Retina (tissue), 1 donor: ENCODE measurements around the gene LRRC4C.
"Not testable (repeated sequence)": the region's sequence is repeated elsewhere in the genome, so short reads cannot be mapped to it uniquely, and the experiment has no call there.

Source experiments
- DNase-seq: peaks from one replicate; pipeline ENCODE4 v3.0.0-alpha.2; 2016

Gene LRRC4C

DNA sequence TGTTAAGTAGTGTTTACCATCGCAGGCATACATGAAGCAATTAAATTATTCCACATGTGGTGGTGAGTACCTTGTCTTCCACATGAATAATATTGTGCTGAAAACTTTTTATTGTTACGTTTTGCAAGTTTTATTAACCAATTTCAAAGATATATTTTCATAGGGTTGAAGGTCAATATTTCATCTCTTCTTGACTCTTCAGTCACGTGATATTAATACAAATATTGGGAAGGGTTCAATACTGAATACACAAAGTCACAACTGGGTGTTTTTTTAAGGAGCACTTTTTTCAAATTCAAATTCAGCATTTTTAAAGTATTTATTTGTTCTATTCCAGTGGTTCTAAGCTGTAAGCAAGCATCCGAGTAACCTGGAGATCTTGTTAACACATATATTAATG lies 348.9 kb downstream of the LRRC4C start:
- no peak for DNase-seq

- DNase-seq = no peak
Observed at GRCh38 chr11:41102471-41102870, 357.0 kb downstream of the LRRC4C start.

DNA sequence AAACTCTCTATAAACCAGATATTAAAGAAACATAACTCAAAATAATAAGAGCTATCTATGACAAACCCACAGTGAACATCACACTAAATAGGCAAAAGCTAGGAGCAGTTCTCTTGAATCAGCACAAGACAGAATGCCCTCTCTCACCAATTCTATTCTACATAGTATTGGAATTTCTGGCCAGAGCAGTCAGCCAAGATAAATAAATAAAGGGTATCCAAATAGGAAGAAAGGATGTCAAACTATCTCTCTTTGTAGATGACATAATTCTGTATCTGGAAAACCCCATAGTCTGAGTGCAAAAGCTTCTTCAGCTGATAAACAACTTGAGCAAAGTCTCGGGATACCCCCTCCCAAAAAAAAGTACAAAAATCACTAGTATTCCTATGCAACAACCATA lies 359.8 kb downstream of the LRRC4C start:
- no peak for DNase-seq

DNA sequence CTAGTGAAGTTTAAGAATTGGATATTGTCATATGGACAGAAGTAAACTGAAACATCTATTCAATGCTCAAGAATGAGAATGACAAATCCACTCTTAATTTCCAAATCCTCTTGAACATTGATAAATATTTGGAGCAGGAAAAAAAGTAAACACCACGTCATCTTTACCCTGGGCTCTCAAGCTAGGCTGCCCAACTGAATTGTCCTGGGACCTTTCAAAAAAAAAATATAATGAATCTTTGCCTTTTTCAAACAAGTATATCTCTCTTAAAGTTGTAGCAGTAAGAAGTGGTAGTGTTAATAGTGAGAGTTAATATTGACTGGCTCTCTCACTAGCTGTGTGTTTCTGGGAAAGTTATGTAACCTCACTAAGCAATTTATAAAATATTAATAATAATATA lies 374.3 kb downstream of the LRRC4C start:
- DNase-seq = no peak

GRCh38 chr11:41081756-41082285 lies 377.6 kb downstream of the LRRC4C start:
- peak; percentile 35 for DNase-seq

DNA sequence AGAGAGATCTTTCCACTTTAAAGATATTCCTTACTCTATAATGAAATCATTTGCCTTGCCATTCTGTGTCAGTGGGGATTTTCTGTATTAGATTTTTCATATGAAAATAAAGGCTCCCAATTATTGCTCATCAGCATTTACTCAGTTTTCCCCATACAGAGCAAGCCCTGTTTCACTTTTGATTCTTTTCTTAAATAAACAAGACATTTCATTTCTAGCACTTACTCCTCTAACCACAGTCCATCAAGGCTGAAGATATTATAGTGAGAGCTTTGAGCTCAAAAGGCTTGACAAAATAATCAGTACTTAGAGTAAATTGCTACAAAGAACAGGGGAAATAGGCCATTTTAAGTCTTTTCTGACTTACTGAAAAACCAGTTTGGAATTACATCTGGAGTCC lies 385.1 kb downstream of the LRRC4C start:
- no peak for DNase-seq

GRCh38 chr11:41065432-41065831 lies 394.0 kb downstream of the LRRC4C start:
- DNase-seq = no peak

GRCh38 chr11:41058138-41058537 lies 401.3 kb downstream of the LRRC4C start:
- DNase-seq = no peak

- peak; percentile 9 for DNase-seq
Observed at GRCh38 chr11:41056892-41057569, 402.4 kb downstream of the LRRC4C start.

DNA sequence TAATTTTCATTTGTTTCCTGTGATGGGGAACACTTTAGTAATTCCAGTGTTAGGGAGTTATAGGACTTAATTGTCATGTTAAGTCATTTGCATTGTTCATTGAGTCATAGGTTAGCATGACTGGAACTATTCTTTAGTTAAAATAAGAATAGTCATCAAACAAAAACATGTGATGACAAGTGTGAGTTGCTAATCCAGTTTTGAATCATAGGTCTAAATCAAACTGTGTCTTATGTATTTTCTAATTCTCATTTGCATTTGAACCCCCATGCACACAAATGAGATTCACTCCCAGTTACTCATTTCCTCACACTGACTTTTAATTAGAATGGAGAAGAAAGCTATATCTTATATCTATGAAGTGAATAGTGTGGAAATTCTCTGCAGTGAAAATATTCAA lies 405.6 kb downstream of the LRRC4C start:
- no peak for DNase-seq

DNA sequence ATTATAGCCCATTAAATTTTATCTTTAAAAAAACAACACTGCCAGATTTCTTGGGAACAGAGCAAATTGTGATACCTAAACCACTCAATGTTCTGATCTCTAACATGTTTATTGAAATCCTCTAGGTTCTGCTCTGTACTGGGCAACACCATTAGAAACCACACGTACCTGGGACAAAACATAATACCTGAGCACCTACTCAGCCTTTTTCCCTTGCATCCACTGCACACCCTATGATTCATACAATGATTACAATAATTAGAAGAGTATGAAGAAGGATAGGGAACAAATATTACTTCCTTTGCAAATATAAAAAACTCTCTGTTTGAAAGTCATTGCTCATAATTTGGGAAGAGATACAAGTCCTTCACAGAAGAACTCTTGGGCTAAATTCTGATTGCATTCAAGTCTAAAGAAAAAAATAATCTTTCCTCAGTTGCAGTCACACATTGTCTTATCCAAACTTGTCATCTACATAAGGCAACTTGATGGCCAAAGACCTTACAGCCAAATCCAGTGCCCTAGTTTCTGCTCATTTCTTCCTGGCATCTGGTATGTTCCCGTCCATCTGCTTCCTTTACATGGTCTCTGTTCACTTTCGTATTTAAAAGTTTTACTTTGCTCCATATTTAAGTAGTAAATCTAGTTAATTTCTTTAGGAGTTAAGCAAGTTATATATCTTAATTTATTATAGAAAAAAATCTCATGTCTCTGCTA lies 407.4 kb downstream of the LRRC4C start:
- DNase-seq = no peak

GRCh38 chr11:41050791-41051190 lies 408.7 kb downstream of the LRRC4C start:
- DNase-seq = no peak

DNA sequence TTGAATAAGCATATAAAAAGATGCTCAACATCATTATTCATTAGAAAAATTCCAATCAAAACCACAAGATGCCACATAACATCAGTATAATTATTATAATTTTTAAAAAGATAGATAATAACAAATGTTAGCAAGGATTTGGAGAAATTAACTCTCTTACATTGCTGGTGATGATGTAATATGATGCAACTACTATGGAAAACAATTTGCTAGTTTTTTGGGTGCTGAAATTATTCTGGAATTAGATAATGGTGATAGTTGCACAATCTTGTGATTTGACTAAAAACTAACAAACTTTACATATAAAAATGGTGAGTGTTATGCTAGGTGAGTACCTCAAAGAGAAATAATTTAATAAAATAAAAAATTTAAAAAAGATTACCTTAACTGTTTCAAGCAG lies 412.2 kb downstream of the LRRC4C start:
- no peak for DNase-seq

DNA sequence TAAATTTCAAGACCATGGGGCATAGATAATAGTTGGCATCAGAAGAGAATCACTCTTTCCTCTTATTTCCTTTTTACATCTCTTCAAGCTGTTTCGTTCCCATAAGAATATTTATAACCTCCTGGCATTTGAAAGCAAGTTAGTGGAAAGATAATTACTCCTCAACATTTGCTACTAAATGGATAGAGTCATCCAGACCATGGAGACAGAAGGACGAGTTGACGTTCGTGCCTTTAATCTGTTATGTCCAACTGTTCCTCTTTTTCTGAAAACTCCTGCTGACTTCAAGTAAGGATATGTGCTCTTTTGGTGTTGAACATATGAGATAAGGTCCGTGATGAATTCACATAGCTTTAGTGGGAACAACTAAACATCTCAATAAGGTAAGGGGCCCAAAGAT lies 414.2 kb downstream of the LRRC4C start:
- no peak for DNase-seq

DNA sequence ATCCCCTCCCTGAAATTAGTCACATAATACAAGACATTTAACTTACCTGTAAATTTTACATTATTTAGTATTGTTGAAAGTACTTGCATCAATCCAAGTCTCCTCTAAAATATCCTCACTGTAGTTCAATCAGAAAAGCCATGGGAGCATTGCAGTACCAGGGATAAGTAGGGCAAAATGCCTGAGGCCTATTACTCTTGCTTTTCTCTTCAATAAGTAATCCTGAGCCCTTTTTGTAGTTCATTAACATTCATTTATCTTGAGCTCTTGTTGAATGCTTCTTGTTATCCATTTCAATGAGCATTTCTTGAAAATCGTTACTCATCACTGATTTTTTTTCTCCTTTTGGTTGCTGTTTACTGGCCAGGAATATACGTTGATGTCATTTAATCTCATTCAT lies 414.7 kb downstream of the LRRC4C start:
- no peak for DNase-seq

DNA sequence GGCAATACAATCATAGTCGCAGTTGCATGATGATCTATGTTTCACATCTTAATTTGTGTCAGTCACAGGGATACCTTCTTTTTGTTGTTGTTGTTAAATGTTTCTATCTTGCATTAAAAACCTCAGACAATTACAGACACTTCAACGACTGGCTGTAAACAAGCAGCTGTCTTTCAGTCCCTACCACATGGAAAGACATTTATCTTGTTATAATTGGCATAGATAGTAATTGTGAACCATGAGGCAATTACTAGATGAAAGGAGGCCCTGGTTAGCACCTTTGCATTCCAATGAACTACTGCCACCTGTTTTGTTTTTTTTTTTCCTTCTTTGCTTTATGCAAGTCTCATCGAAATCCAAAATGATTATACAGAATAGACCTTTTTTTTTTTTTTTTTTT lies 416.8 kb downstream of the LRRC4C start:
- DNase-seq = no peak

DNA sequence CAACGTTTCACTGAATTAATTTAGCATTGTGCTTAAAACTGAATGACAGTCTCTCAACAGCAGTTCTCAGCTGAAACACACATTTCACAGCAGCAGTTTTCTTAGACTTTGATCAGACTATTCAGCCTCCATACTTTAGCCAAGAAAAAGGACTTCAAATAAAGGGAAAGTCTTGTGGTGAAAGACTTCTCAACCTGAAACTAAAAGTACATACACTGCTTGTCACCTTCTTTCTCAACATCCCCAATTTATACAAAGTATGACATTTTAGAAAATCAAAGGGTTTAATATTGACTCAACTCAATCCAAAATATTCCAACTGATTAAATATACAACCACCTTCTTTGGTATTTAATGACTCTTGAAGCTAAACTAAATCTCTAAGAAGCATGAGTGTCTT lies 419.0 kb downstream of the LRRC4C start:
- no peak for DNase-seq

DNA sequence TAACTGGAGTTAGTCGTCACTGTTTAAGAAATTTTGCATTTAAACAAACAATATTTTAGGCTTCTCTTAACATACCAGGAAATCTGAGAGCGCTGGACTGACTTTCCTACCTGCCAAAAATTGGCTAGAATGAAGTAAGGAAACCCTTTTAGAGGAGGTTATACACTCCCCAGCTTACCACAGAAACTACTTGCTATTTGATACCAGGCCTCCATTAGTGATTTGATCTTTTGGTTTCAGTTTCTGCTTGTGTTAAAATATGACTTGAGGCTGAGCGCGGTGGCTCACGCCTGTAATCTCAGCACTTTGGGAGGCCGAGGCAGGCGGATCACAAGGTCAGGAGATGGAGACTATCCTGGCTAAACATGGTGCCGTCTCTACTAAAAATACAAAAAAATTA lies 419.9 kb downstream of the LRRC4C start:
- no peak for DNase-seq

GRCh38 chr11:41031551-41032060 lies 427.8 kb downstream of the LRRC4C start:
- no peak for DNase-seq

DNA sequence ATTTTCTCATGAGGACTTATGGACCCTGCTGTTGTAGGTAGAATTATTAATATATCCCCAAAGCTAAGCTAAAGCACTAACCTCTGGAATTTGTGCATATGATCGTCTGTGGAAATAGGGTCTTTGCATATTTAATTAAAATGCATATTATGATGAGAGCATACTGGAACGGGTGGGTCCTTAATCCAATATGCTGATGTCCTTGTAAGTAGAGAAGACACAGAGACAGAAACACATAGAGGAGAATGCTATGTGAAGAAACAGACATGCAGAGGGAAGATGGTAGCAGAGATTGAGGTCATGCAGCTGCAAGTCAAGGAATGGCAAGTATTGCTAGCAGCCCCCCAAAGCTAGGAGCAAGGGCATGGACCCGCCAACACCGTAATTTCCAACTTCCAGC lies 439.2 kb downstream of the LRRC4C start:
- no peak for DNase-seq

DNA sequence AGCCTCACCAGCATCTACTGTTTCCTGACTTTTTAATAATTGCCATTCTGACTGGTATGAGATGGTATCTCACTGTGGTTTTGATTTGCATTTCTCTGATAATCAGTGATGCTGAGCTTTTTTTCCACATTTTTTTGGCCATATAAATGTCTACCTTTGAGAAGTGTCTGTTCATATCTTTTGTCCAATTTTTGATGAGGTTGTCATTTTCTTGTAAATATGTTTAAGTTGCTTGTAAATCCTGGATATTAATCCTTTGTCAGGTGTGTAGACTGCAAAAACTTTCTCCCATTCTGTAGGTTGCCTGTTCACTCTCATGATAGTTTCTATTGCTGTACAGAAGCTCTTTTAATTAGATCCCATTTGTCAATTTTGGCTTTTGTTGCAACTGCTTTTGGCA lies 439.8 kb downstream of the LRRC4C start:
- not testable (repeated sequence) for DNase-seq

DNA sequence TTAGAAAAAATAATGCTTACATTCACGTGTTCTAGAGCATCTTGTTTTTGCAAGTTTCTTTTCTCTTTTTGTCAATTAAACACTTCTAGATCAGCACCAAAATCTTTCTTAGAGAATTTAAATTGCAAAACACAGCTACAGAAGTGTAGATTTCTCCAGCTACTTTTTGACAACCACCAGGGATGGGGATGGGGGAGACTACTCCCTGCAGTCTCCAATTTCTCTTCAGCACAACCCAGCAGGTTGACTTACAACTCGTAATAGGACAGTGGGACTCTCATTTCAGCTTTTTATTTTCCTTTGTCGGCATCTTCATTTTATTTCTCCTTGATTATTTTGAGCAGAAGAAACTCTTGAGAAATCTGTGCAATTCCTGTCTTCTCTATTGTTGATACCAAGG lies 441.2 kb downstream of the LRRC4C start:
- no peak for DNase-seq

DNA sequence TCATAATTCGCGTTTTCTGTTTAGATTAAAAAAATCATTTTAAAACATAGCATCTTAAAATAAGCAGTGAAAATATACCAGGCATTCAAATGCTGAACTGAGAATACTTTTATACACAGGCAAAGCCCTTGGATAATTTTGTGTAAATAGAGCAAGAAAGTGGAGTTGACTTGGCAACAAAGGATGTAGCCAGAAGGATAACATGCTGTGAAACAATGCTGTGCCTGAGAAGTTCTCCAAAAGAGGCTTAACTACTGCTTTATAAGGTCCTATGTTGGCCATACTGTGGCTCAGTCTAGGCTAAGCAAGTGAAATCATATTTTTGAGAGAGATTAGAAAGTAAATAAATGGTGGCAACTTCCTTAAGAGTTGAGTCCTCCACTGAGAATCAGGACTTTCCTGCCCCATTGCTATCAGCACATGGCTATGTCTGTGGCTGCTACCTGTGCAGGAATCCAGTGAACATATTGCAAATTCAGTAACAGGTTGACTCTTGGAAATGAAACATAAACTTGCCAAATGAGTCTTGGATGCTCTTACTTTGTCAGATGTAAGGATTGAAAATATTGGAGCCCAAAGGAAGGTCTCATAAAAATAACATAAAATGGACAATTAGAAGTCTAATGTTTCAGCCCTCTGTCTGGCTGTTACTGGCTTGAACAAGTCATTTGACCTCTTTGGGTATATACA lies 448.9 kb downstream of the LRRC4C start:
- DNase-seq = no peak

- DNase-seq = no peak
Observed at GRCh38 chr11:41005986-41006385, 453.5 kb downstream of the LRRC4C start.
